NCI-H1105 (cell line): ENCODE measurements around the gene TRIM37.
A peak's percentile ranks its signal among the peaks of the same experiment; 100 is the strongest.
"Not testable (repeated sequence)": the region's sequence is repeated elsewhere in the genome, so short reads cannot be mapped to it uniquely, and the experiment has no call there.

Experiments used
- DNase-seq: peaks from one replicate; lab custom pipeline; 2025; lab: John Stamatoyannopoulos, UW

TRIM37 gene

DNA sequence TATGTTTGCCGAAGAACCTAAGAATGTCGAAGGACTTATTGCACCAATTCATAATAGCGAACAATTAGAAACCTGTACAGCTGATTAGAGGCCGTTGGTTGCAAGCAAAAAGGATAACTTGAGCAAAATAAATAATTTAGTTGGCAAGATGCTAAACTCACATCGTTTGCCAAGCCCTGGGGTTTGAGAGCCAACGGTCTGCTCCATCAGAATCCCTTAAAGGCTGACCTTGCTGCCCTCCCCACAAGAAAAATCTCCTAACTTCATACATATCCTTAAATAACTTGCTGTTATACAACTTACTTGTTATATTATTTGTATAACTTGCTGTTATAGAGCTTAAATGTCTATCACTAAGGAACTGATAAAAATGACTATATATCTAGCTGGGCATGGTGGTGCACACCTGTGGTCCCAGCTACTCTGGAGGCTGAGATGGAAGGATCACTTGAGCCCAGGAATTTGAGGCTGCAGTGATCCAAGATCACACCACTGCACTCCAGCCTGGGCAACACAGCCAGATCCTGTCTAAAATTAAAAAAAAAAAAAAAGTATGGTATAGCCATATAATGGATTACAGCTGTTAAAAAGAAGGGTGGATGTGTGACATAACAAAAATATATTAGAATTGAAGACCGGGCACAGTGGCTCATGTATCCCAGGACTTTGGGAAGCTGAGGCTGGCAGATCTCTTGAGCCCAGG is 1.9 kb upstream of the TRIM37 start:
- DNase-seq: no peak

GRCh38 chr17:59107306-59107670 is 608 bp upstream of the TRIM37 start:
- peak; percentile 42 for DNase-seq

GRCh38 chr17:59105852-59106462 is 723 bp downstream of the TRIM37 start:
- DNase-seq: peak; percentile 69

DNA sequence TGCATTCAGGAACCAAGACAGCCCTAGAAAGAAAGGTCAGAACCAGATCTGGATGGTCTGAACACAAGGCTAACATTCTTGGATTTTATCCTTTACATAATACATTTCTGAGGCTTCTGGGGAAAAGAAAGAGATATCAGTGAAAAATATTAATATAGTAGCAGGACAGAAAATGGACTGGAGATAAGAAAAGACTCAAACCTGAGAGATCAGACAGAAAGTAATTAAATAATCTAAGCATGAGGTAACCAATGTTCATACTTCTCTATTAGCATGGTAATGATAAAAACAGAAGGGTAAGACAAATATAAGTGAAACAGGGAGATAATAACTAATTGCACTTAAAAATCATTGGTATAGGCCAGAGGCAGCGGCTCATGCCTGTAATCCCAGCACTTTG is 5.5 kb downstream of the TRIM37 start:
- DNase-seq: no peak

DNA sequence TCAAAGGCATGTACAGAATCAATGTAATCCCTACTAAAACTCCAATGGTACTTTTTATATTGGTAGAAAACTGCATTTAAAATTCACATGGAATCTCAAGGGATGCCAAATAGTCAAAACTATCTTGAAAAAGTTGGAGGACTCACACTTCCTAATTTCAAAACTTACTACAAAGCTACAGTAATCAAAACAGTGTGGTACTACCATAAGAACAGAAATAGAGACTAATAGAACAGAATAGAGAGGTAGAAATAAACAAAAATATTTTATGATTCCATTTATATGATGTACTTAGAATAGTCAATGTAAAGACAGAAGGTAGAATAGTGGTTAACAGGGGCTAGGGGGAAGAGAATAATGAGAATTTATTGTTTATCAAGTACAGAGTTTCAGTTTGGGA is 8.8 kb downstream of the TRIM37 start:
- DNase-seq: no peak

DNA sequence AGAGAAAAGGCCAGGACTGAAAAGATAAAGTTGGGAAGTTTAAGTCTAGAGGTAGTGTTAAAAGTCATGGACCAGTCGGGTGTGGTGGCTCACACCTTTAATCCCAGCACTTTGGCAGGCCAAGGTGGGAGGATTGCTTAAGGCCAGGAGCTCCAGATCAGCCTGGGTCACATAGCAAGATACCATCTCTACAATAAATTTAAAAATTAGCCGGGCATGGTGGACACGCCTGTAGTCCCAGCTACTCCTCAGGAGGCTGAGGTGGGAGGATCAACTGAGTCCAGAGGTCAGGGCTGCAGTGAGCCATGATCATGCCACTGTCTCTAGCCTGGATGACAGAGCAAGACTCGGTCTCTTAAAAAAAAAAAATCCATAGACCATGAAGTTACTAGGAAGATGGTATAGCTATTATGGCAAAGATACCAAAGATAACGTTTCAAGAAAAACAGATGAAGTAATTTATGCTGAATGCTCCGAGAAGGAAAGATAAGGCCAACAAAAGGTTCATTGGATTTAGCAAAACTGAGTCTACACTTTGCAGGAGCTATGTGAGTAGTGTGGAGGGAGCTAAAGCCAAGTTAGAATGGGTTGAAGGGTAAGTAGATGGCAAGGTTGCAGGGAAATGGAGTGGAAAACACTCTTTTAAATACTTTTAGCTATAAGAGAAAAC is 11.7 kb downstream of the TRIM37 start:
- DNase-seq: no peak

DNA sequence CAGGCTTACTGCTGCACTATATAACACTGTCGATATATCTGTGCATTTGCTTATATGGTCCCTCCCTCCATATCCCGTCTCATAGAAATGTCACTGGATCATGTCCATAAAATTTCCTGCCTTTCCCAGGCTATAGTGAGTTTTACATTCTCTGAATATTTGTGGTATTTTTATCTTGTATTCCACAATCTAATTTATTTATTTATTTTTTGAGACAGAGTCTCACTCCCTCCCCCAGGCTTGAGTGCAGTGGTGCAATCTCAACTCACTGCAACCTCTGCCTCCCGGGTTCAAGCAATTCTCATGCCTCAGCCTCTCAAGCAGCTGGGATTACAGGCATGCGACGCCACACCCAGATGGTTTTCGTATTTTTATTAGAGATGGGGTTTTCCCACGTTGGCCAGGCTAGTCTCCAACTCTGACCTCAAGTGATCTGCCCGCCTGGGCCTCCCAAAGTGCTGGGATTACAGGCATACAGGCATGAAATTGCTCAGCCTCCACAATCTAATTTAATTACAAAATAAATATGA is 12.9 kb downstream of the TRIM37 start:
- no peak for DNase-seq

GRCh38 chr17:59093145-59093701 is 13.5 kb downstream of the TRIM37 start:
- DNase-seq: no peak

DNA sequence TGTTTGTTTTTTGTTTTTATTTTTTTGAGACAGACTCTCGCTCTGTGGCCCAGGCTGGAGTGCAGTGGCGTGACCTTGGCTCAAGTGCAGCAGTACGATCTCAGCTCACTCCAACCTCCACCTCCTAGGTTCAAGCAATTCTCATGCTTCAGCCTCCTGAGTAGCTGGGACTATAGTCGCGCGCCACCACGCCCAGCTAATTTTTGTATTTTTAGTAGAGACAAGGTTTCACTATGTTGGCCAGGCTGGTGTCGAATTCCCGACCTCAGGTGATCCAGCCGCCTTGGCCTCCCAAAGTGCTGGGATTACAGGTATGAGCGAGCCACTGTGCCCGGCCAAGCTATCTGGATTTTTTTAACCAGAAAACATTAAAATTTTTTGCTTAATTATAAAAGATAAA is 16.1 kb downstream of the TRIM37 start:
- DNase-seq: not testable (repeated sequence)

DNA sequence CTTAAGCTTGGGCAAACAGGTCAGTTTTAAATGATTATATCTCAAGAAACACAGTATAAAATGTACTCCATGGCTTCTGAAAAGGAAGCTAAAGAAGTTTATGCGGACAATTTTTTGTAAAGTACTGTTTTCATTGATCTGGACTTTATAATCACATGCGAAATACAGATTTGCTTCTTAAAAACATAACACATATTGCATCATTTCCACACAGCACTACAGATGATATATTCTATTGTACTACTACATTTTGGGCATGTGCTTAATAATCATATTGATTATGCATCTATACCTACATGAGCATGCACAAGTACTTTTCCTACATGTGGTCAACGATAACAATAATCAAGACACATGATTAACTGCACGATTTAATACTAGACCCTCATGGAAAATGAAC is 22.5 kb downstream of the TRIM37 start:
- DNase-seq: no peak

- no peak for DNase-seq
Observed at GRCh38 chr17:59074494-59074893, 32.2 kb downstream of the TRIM37 start.

DNA sequence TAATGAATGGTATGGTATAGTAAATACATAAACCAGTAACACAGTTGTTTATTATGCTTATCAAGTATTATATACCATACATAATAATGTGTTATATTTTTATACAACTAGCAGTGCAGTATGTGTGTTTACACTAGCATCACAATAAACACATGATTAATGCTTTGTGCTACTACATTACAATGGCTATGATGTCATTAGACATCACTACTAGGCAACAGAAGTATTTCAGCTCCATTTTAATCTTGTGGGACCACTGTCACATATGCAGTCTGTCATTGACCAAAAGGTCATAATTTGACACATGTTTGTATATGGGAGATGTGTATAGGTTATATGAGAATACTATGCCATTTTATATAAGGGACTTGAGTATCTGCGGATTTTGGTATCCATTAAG is 32.7 kb downstream of the TRIM37 start:
- no peak for DNase-seq

DNA sequence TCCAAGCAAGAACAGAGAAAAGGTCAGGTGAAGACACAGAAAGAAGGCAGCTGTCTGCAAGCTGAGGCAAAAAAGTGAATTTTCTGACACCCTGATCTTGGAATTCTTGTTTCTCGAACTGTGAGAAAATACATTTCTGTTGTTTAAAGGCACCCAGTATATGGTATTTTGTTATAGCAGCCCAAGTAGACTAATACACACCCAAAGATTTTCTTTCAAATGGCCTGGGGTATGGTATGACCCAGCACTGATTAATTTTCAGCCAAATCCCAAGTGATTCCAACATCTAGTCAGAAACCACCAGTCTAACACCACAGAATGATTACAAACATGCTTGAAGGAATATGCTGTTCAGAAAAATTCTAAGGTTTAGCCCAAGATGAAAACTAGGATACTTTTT is 36.8 kb downstream of the TRIM37 start:
- DNase-seq: no peak

GRCh38 chr17:59067756-59068155 is 38.9 kb downstream of the TRIM37 start:
- no peak for DNase-seq

GRCh38 chr17:59067340-59067739 is 39.3 kb downstream of the TRIM37 start:
- DNase-seq: no peak

GRCh38 chr17:59062509-59062908 is 44.2 kb downstream of the TRIM37 start:
- no peak for DNase-seq

DNA sequence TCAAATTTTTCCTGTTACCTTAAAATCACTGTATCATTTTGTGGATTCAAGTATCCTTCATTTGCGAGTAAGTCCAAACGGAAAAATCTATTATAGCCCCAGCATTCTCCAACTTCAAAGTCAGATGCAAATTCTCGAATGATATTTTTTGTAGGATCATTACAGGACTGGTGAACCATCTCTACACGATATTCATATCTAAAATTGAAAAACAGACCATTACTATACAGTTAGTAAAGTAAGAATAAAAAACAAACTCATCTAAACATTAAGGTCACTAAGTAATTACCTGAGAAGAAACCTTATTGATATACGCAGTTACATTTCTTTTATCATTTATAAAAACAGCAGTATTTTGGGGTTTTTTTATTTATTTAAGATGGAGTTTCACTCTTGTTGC is 49.8 kb downstream of the TRIM37 start:
- no peak for DNase-seq

- DNase-seq: no peak
Observed at GRCh38 chr17:59049798-59050197, 56.9 kb downstream of the TRIM37 start.

DNA sequence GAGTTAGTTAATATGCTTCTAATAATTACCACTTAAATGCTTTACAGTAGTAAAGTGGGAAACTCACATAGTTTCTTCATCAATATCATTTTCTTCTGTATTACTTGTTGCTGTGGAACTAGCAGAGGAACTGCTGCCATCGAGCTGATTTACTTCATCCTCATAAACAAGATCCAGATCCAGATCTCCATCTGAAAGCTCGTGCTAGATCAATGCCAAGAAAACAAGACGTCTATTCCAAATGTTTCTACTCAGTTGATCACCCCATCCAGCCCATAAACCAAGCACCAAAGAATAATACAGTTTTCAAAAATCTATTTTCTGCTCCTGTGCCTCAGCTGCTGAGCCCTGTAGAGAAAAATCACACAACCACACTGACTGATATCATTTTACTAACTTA is 59.1 kb downstream of the TRIM37 start:
- no peak for DNase-seq

- no peak for DNase-seq
Observed at GRCh38 chr17:59046192-59046591, 60.5 kb downstream of the TRIM37 start.

- DNase-seq: no peak
Observed at GRCh38 chr17:59038734-59039133, 67.9 kb downstream of the TRIM37 start.

- no peak for DNase-seq
Observed at GRCh38 chr17:59037960-59038359, 68.7 kb downstream of the TRIM37 start.

- DNase-seq: no peak
Observed at GRCh38 chr17:59030811-59031210, 75.9 kb downstream of the TRIM37 start.
